ENCODE results near the gene GZMM. TPM values are rescaled to one million over a fixed set of nuclear protein-coding genes. Genes with fewer than 3 reads are reported as not detected.
A peak's percentile ranks its signal among the peaks of the same experiment; 100 is the strongest.

Gene GZMM
- total RNA-seq, 1 experiment from 2014 or later, result 0.59 TPM

DNA sequence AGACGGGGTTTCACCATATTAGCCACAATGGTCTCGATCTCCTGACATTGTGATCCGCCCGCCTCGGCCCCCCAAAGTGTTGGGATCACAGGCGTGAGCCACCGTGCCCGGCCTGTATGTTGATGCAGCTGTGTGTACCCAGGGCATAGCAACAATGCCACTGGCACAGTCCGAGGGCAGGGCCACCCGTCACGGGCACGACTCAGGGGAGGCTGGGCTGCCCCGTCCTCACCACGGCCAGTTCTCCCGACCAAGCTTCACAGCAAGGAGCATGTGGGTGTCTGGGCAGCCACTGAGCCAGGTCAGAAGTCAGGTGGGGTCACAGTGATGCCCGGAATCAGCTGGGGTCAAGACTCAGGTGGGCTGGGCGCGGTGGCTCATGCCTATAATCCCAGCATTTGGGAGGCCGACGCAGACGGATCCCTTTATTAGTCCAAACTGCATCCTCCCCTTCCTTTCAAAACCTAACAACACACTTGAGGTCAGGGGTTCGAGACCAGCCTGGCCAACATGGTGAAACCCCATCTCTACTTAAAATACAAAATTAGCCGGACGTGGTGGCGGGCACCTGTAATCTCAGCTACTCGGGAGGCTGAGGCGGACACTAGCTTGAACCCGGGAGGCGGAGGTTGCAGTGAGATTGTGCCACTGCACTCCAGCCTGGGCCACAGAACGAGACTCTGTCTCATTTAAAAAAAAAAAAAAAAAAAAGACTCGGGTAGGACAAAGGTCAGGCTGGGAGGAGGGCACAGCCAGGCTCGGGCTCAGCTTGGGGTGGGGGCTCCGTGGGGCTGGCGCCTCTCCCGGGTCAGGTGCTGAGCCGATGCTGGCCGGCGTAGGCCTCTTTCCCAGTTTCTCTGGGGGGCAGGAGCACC, 13.5 kb upstream of the GZMM start:
- Histone ChIP-seq H2AFZ (ENCODE audit: low read depth, low read length, poor library complexity, severe bottlenecking) (no peak overlapping the region), H3K27ac (ENCODE audit: low read depth, low read length) (peak overlapping the region; percentile 96), H4K20me1 (ENCODE audit: insufficient read depth) (peaks cover 9% of the 10 kb centered on the region; the same call in 1 of the 2 replicates), H3K9me3 (ENCODE audit: control insufficient read depth in 1 of 2, insufficient read depth in 1 of 2, low read depth in 1 of 2, low read length in 2 of 2) (no peaks in the 10 kb centered on the region; a peak in 1 of 4 replicates), H3K4me3 (replicated peaks in 1 of 2; ENCODE audit: low read depth in 1 of 2, low read length in 2 of 2) (peak overlapping the region; percentile 55 to 74), H3K27me3 (ENCODE audit: insufficient read depth, low read length) (no peaks in the 10 kb centered on the region), H3K36me3 (ENCODE audit: control insufficient read depth in 1 of 2, insufficient read depth in 2 of 2, low read length in 2 of 2) (peaks cover 0 to 2% of the 10 kb centered on the region in 2 experiments; a peak in 2 of 4 replicates), H3K4me1 (ENCODE audit: control insufficient read depth in 1 of 2, insufficient read depth in 2 of 2, low read length in 2 of 2) (peaks cover 23 to 44% of the 10 kb centered on the region in 2 experiments), H3K79me2 (ENCODE audit: insufficient read depth, low read length) (peaks cover 34% of the 10 kb centered on the region), H3K9me2 (ENCODE audit: insufficient read depth) (no peaks in the 10 kb centered on the region), H3K4me2 (ENCODE audit: low read length) (peak overlapping the region; percentile 87), H3K9ac (ENCODE audit: low read length) (peak overlapping the region; percentile 82)
- POLR2A ChIA-PET, result interaction anchor here (0.6 to 0.7 kb wide), 3 partner anchors 14 to 229 kb away, joined by 3 to 4 read pairs (median 3); no protein-coding TSS in a partner anchor
- ATAC-seq, result no peak
- no peak for TF ChIP-seq CEBPB (IDR thresholded peaks at IDR 0.05; ENCODE audit: low read depth)
- TF ChIP-seq, protein P1, sequence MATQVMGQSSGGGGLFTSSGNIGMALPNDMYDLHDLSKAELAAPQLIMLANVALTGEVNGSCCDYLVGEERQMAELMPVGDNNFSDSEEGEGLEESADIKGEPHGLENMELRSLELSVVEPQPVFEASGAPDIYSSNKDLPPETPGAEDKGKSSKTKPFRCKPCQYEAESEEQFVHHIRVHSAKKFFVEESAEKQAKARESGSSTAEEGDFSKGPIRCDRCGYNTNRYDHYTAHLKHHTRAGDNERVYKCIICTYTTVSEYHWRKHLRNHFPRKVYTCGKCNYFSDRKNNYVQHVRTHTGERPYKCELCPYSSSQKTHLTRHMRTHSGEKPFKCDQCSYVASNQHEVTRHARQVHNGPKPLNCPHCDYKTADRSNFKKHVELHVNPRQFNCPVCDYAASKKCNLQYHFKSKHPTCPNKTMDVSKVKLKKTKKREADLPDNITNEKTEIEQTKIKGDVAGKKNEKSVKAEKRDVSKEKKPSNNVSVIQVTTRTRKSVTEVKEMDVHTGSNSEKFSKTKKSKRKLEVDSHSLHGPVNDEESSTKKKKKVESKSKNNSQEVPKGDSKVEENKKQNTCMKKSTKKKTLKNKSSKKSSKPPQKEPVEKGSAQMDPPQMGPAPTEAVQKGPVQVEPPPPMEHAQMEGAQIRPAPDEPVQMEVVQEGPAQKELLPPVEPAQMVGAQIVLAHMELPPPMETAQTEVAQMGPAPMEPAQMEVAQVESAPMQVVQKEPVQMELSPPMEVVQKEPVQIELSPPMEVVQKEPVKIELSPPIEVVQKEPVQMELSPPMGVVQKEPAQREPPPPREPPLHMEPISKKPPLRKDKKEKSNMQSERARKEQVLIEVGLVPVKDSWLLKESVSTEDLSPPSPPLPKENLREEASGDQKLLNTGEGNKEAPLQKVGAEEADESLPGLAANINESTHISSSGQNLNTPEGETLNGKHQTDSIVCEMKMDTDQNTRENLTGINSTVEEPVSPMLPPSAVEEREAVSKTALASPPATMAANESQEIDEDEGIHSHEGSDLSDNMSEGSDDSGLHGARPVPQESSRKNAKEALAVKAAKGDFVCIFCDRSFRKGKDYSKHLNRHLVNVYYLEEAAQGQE (IDR thresholded peaks at IDR 0.05; ENCODE audit: low read depth), result no peak
- TF ChIP-seq SRF (IDR thresholded peaks at IDR 0.05; ENCODE audit: low read depth), result no peak
- no peak for TF ChIP-seq EGR1 (IDR thresholded peaks at IDR 0.05; ENCODE audit: low read depth)
- no peak for TF ChIP-seq YY1 (IDR thresholded peaks at IDR 0.05; ENCODE audit: extremely low read depth, insufficient replicate concordance, low read depth, low read length)
- no peak for TF ChIP-seq EZH2phosphoT487 (IDR thresholded peaks at IDR 0.05; ENCODE audit: borderline replicate concordance)
- TF ChIP-seq RAD21 (IDR thresholded peaks at IDR 0.05; ENCODE audit: low read depth), result no peak
- TF ChIP-seq ATF3 (IDR thresholded peaks at IDR 0.05), result no peak
- no peak for TF ChIP-seq ZFX (IDR thresholded peaks at IDR 0.05)
- TF ChIP-seq EZH2 (IDR thresholded peaks at IDR 0.05), result no peak
- TF ChIP-seq ZNF274 (IDR thresholded peaks at IDR 0.05; ENCODE audit: low read depth, low read length), result no peak
- no peak for TF ChIP-seq ZBTB33 (IDR thresholded peaks at IDR 0.05; ENCODE audit: extremely low read depth, insufficient replicate concordance, low read length)
- TF ChIP-seq ELF1 (IDR thresholded peaks at IDR 0.05; ENCODE audit: borderline replicate concordance, low read depth), result no peak
- no peak for DNase-seq (ENCODE audit: low read depth, low spot score)
- intact Hi-C loops (cut with micrococcal nuclease), result no loop called here
- CTCF ChIA-PET, result interaction anchor here (0.6 to 3.3 kb wide), 4 partner anchors 19 to 96 kb away, joined by 3 to 23 read pairs (median 7); no protein-coding TSS in a partner anchor
- TSS peak; percentile 91 for BruUV-seq (replicated peaks)
- RAD21 ChIA-PET (ENCODE audit: low non-redundant PET in 1 of 2, low total read pairs in 2 of 2, uncharacterized antibody in 2 of 2, unreplicated experiment in 2 of 2), result no interaction called here

Data from HCT116 (cell line).